GM23248 (cell line): ENCODE measurements around the gene SFPQ. TPM values are rescaled to one million over a fixed set of nuclear protein-coding genes. Genes with fewer than 3 reads are reported as not detected.

ENCODE experiments used
- DNase-seq: peaks from one replicate; pipeline ENCODE4 v3.0.0-alpha.2; 2015
- H2AFZ ChIP-seq: fragments of 200-600 bp; sonication (generic); 2 replicates; pipeline ENCODE4 v1.6.1; 2016; ENCODE audit warnings: antibody characterized with exemption
- H3F3A ChIP-seq: fragments of 200-600 bp; sonication (generic); 2 replicates; pipeline ENCODE4 v1.6.1; 2016; ENCODE audit warnings: mild to moderate bottlenecking, antibody characterized with exemption, mixed run types; ENCODE audit not compliant: insufficient read depth
- H3K27ac ChIP-seq: fragments of 200-600 bp; sonication (generic); 2 replicates; pipeline ENCODE4 v1.5.1; 2016; ENCODE audit warnings: mild to moderate bottlenecking
- H3K27me3 ChIP-seq: fragments of 200-600 bp; sonication (generic); replicated peaks from 2 replicates; pipeline ENCODE4 v1.6.1; 2016; ENCODE audit warnings: mild to moderate bottlenecking; ENCODE audit not compliant: insufficient read depth
- H3K36me3 ChIP-seq: fragments of 200-600 bp; sonication (generic); 2 replicates; pipeline ENCODE4 v1.6.1; 2016; ENCODE audit warnings: low read depth, mild to moderate bottlenecking
- H3K4me1 ChIP-seq: fragments of 200-600 bp; sonication (generic); 2 replicates; pipeline ENCODE4 v1.6.1; 2016; ENCODE audit warnings: mild to moderate bottlenecking; ENCODE audit not compliant: insufficient read depth
- H3K4me2 ChIP-seq: fragments of 200-600 bp; sonication (generic); one replicate; pipeline ENCODE4 v1.6.1; 2016; ENCODE audit warnings: mild to moderate bottlenecking; ENCODE audit not compliant: unreplicated experiment
- H3K4me3 ChIP-seq: fragments of 200-600 bp; sonication (generic); 2 replicates; pipeline ENCODE4 v1.5.1; 2016; ENCODE audit warnings: mild to moderate bottlenecking
- H3K79me2 ChIP-seq: fragments of 200-600 bp; sonication (generic); 2 replicates; pipeline ENCODE4 v1.6.1; 2016; ENCODE audit warnings: mild to moderate bottlenecking; ENCODE audit not compliant: insufficient read depth
- H3K9ac ChIP-seq: fragments of 200-600 bp; sonication (generic); 2 replicates; pipeline ENCODE4 v1.6.1; 2016; ENCODE audit warnings: mild to moderate bottlenecking
- H3K9me2 ChIP-seq: fragments of 200-600 bp; sonication (generic); 2 replicates; pipeline ENCODE4 v1.6.1; 2016; ENCODE audit warnings: mixed run types, mild to moderate bottlenecking, moderate library complexity; ENCODE audit not compliant: insufficient read depth
- H3K9me3 ChIP-seq: fragments of 200-600 bp; sonication (generic); one replicate; pipeline ENCODE4 v1.6.1; 2017; ENCODE audit warnings: low read depth
- H4K20me1 ChIP-seq: fragments of 200-600 bp; sonication (generic); 2 replicates; pipeline ENCODE4 v1.6.0; 2016; ENCODE audit not compliant: insufficient read depth
- EZH2 ChIP-seq: fragments of 200-600 bp; sonication (generic); IDR thresholded peaks from 2 replicates; pipeline ENCODE4 v1.6.1; 2018; ENCODE audit warnings: antibody characterized with exemption, mild to moderate bottlenecking; ENCODE audit not compliant: insufficient read depth, poor library complexity, severe bottlenecking
- EZH2phosphoT487 ChIP-seq: fragments of 200-600 bp; sonication (generic); IDR thresholded peaks from 2 replicates; pipeline ENCODE4 v1.6.1; 2018; ENCODE audit warnings: antibody characterized with exemption, moderate library complexity, mild to moderate bottlenecking, low read depth; ENCODE audit not compliant: insufficient read depth
- WGBS, 2 experiments: methylation state at CpG; one replicate each; pipeline ENCODE4 v1.1.6; 2015 to 2017; ENCODE audit warnings: low lambda C conversion rate in 2 of 2, low coverage in 1 of 2; ENCODE audit errors: missing lambda C conversion rate in 2 of 2; 5-methylcytosine and 5-hydroxymethylcytosine counted together
- in situ Hi-C: fragments of 300-500 bp; cut with MboI; formaldehyde crosslinking; loops from 2 replicates; pipeline ENCODE4 v1.15.0; 2020
- polyA plus RNA-seq: library from polyadenylated mRNA; unstranded; fragments of >200 nt; fragmentation: Nextera tagmentation; extraction: Ambion mirVana; gene quantifications from 2 replicates; pipeline ENCODE4 v1.2.1, GENCODE V29; 2016
- total RNA-seq: library from RNA; depleted of rRNA; stranded (reverse); fragments of >200 nt; shearing (Covaris generic); gene quantifications from 2 replicates; pipeline ENCODE4 v1.2.3, GENCODE V29; 2014

Gene SFPQ
- total and polyA plus RNA-seq, 2 experiments from 2014 or later: 60.5 to 129 TPM

DNA sequence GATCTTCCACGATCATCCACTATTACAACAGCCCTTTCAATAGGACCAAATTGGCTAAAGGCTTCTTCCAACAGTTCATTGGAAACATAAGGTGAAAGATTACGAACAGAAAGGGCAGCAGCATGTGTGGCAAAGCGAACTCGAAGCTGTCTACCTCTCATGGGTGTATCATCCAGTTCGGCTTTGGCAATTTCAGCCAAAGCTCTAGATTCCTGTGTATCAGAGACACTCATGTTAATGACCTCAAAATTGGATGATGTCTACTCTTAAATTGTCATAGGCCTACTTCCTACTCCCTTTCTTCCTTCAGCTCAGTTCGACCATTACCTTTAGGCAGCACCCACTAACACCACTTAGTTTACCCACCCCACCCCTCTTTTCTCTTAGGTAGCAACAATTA is 2.2 kb downstream of the SFPQ start:
- 8 to 13% methylated on average over 6 of the region's 6 CpGs for WGBS, 2 experiments
- Histone ChIP-seq H3K27ac (peak overlapping the region; percentile 86), H3K36me3 (peaks cover 60% of the 10 kb centered on the region), H3F3A (peaks cover 60% of the 10 kb centered on the region), H4K20me1 (peaks cover 53% of the 10 kb centered on the region), H3K4me1 (peaks cover 24% of the 10 kb centered on the region), H2AFZ (no peak overlapping the region), H3K4me2 (peak overlapping the region; percentile 100), H3K4me3 (peak overlapping the region; percentile 91), H3K9ac (peak overlapping the region; percentile 100), H3K27me3 (no peaks in the 10 kb centered on the region), H3K9me2 (no peaks in the 10 kb centered on the region), H3K79me2 (peaks cover 72% of the 10 kb centered on the region), H3K9me3 (no peaks in the 10 kb centered on the region)
- in situ Hi-C loops: no loop called here
- peak; percentile 75 for DNase-seq
- no peak for TF ChIP-seq EZH2phosphoT487
- TF ChIP-seq EZH2: no peak

DNA sequence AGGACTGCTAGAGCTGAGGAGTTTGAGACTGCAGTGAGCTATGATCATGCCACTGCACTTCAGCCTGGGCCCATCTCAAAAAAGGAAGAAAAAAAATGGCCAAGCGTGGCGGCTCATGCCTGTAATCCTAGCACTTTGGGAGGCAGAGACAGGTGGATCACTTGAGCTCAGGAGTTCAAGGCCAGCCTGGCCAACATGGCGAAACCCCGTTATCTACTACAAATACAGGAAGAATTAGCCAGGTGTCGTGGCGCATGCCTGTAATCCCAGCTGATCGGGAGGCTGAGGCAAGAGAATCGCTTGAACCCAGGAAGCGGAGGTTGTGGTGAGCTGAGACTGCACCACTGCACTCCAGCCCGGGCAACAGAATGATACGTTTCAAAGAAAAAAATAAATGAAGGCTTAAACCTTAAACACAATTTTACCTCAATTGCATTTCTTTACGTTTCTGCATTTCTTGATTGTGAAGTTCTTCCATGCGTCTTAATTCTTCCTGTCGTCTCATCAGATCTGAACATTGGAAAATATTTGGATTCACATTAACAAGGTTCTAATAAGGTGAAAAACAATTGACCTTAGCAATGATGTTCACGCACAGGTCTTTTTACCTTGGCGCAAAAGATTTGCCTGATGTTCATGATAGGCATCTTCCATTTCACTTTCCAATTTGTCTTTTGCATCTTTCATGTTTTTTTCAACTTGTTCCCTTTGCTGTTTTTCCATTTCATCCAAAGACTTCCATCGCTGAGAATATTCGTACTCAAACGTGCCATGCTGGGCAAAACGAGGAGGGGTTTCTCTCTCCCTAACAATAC is 4.2 kb downstream of the SFPQ start:
- in situ Hi-C loops: no loop called here
- H3K4me1 ChIP-seq: peaks cover 27% of the 10 kb centered on the region
- no peak for DNase-seq
- no peak overlapping the region for H2AFZ ChIP-seq
- peaks cover 80% of the 10 kb centered on the region for H3K36me3 ChIP-seq
- H3K4me3 ChIP-seq: peak overlapping the region; percentile 91
- 68% methylated on average over 20 of the region's 20 CpGs for WGBS, 2 experiments
- H3K9me3 ChIP-seq: no peaks in the 10 kb centered on the region
- H3K27ac ChIP-seq: peak overlapping the region; percentile 86; the same call in 1 of the 2 replicates
- H3K27me3 ChIP-seq: no peaks in the 10 kb centered on the region
- no peaks in the 10 kb centered on the region for H3K9me2 ChIP-seq
- H4K20me1 ChIP-seq: peaks cover 68% of the 10 kb centered on the region
- H3K4me2 ChIP-seq: peak overlapping the region; percentile 100
- H3K79me2 ChIP-seq: peaks cover 92% of the 10 kb centered on the region
- H3K9ac ChIP-seq: peak overlapping the region; percentile 100
- peaks cover 80% of the 10 kb centered on the region for H3F3A ChIP-seq
- TF ChIP-seq EZH2phosphoT487 (no peak), EZH2 (no peak)

DNA sequence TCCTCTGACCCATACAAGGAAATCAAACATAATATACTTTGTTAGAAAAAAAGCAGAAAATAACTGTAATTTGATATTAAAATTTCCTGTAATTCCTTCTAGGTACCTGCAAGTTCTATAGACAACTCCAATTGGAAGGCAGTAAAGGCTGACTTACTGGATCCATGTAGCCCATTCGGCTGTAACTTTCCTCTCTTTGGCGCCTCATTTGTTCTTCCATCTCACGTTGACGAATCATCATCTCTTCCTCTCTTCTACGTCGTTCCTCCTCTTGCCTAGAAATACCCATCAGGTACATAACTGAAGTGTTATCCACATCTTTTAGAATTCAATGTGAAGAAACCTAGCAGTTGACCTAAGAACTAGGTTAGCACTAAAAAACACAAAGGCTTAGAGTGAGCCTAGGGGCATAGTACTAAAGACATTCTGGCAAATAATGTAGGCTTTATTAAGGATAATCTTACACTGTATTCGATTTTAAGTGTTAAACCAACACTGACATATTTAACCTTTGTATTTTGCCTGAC is 5.1 kb downstream of the SFPQ start:
- Histone ChIP-seq H3K9me3 (no peaks in the 10 kb centered on the region), H3K36me3 (peaks cover 89% of the 10 kb centered on the region), H3K4me2 (no peak overlapping the region), H3K9ac (no peak overlapping the region), H3K79me2 (peaks cover 100% of the 10 kb centered on the region), H3K4me1 (peaks cover 23% of the 10 kb centered on the region), H3F3A (peaks cover 85% of the 10 kb centered on the region), H3K4me3 (no peak overlapping the region), H3K9me2 (no peaks in the 10 kb centered on the region), H4K20me1 (peaks cover 68% of the 10 kb centered on the region), H2AFZ (no peak overlapping the region), H3K27ac (no peak overlapping the region), H3K27me3 (no peaks in the 10 kb centered on the region)
- no peak for TF ChIP-seq EZH2phosphoT487
- no peak for TF ChIP-seq EZH2
- in situ Hi-C loops: no loop called here
- DNase-seq: no peak
- 84 to 88% methylated on average over 7 of the region's 7 CpGs for WGBS, 2 experiments

DNA sequence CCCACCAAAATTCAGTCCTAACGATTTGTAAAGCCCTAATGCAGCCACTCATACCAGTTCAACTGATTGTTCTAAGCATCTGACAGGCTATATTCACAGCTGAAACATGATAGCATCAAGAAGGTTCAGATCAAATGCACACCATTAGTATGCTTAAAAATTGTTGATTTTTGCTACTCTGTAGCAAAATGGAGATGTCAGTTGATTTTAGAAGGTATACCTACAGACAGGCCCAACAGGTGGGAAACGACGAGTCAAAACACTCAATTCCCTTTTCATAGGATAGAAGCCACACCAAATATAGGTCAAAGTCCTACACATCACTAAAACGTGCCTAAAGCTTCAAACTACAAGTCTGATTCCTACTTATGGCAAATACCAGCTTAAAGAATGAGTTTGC is 6.7 kb downstream of the SFPQ start:
- DNase-seq: no peak
- H3K36me3 ChIP-seq: peaks cover 100% of the 10 kb centered on the region
- no peak overlapping the region for H3K4me3 ChIP-seq
- H3K27me3 ChIP-seq: no peaks in the 10 kb centered on the region
- H3F3A ChIP-seq: peaks cover 97% of the 10 kb centered on the region
- peaks cover 100% of the 10 kb centered on the region for H3K79me2 ChIP-seq
- peaks cover 26% of the 10 kb centered on the region for H3K4me1 ChIP-seq
- no peak overlapping the region for H3K27ac ChIP-seq
- H3K4me2 ChIP-seq: no peak overlapping the region
- no peak overlapping the region for H3K9ac ChIP-seq
- in situ Hi-C loops: no loop called here
- no peak for TF ChIP-seq EZH2
- TF ChIP-seq EZH2phosphoT487: no peak
- 36 to 37% methylated on average over 4 of the region's 4 CpGs for WGBS, 2 experiments
- no peaks in the 10 kb centered on the region for H3K9me3 ChIP-seq
- H4K20me1 ChIP-seq: peaks cover 69% of the 10 kb centered on the region
- H2AFZ ChIP-seq: no peak overlapping the region
- no peaks in the 10 kb centered on the region for H3K9me2 ChIP-seq
